ENCODE measurements around the gene PPP2R2C. TPM values are rescaled to one million over a fixed set of nuclear protein-coding genes. Genes with fewer than 3 reads are reported as not detected.

PPP2R2C gene
- total RNA-seq, 1 experiment from 2014 or later, result 8.1 TPM

DNA sequence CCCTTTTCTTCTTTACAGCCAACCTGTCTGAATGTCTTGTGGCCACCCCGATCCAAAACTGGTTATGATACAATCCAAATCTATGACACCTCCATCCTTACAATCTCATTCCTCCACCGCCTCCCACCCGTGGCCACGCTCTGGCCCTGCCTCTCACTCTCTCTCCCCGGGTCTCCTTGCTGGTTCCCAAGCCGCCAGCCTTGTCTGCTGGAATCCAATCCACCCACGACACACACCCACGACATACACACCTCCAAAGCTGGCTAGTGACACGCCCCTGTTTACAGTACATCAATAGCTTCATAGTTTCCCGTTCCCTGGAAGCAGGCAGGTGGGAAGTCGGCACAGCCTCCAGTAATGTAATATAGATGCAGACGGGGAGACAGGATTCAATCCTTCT, 103.8 kb downstream of the PPP2R2C start:
- WGBS (ENCODE audit: extremely low coverage, insufficient read length, low lambda C conversion rate), result no CpG with 5 or more reads among the region's 12 CpGs
- Histone ChIP-seq H2BK5ac (ENCODE audit: insufficient read length, low read length) (no peak overlapping the region), H2BK15ac (ENCODE audit: low read depth, low read length) (no peak overlapping the region), H3K23me2 (ENCODE audit: insufficient read length, low read depth, low read length, poor library complexity, severe bottlenecking) (no peaks in the 10 kb centered on the region), H3K27ac (ENCODE audit: insufficient read length, low read depth, low read length) (no peak overlapping the region), H3K9ac (ENCODE audit: extremely low read depth, insufficient read length, low read length) (no peak overlapping the region), H3T11ph (ENCODE audit: low read length) (no peak overlapping the region), H2AFZ (ENCODE audit: low read length) (no peak overlapping the region), H3K9me3 (ENCODE audit: control insufficient read depth, low read depth, low read length) (no peaks in the 10 kb centered on the region), H3K18ac (ENCODE audit: insufficient read length, low read depth, low read length) (no peak overlapping the region), H3K27me3 (ENCODE audit: insufficient read depth, low read length) (no peaks in the 10 kb centered on the region), H4K91ac (ENCODE audit: insufficient read length, low read depth, low read length) (no peak overlapping the region), H2BK12ac (ENCODE audit: insufficient read length, low read depth, low read length) (no peak overlapping the region), H3K79me2 (ENCODE audit: insufficient read depth, low read length) (no peaks in the 10 kb centered on the region), H2BK120ac (ENCODE audit: low read depth, low read length, poor library complexity, severe bottlenecking) (no peak overlapping the region), H4K5ac (ENCODE audit: insufficient read length, low read depth, low read length) (no peak overlapping the region), H4K20me1 (ENCODE audit: control insufficient read depth, insufficient read depth, insufficient read length) (no peaks in the 10 kb centered on the region), H3K4me2 (ENCODE audit: insufficient read depth, insufficient read length, low read length) (no peak overlapping the region), H3K4ac (ENCODE audit: low read depth, low read length) (no peak overlapping the region), H4K8ac (replicated peaks; ENCODE audit: insufficient read length, low read depth, low read length) (no peak overlapping the region), H3K23ac (ENCODE audit: insufficient read length, low read depth, low read length) (no peak overlapping the region), H3K14ac (ENCODE audit: insufficient read depth, low read length) (no peak overlapping the region; the same call in 1 of the 2 replicates), H3K56ac (ENCODE audit: insufficient read length, low read depth, low read length) (no peak overlapping the region), H2AK5ac (ENCODE audit: insufficient read length, low read length) (no peak overlapping the region), H2BK20ac (ENCODE audit: low read depth, low read length, poor library complexity, severe bottlenecking) (no peak overlapping the region), H3K4me1 (ENCODE audit: insufficient read depth, low read length) (no peaks in the 10 kb centered on the region), H3K79me1 (ENCODE audit: insufficient read depth, low read depth, low read length, poor library complexity, severe bottlenecking) (no peaks in the 10 kb centered on the region)
- TF ChIP-seq, protein P1, sequence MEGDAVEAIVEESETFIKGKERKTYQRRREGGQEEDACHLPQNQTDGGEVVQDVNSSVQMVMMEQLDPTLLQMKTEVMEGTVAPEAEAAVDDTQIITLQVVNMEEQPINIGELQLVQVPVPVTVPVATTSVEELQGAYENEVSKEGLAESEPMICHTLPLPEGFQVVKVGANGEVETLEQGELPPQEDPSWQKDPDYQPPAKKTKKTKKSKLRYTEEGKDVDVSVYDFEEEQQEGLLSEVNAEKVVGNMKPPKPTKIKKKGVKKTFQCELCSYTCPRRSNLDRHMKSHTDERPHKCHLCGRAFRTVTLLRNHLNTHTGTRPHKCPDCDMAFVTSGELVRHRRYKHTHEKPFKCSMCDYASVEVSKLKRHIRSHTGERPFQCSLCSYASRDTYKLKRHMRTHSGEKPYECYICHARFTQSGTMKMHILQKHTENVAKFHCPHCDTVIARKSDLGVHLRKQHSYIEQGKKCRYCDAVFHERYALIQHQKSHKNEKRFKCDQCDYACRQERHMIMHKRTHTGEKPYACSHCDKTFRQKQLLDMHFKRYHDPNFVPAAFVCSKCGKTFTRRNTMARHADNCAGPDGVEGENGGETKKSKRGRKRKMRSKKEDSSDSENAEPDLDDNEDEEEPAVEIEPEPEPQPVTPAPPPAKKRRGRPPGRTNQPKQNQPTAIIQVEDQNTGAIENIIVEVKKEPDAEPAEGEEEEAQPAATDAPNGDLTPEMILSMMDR (conservative IDR thresholded peaks at IDR 0.05), result no peak
- H3K9me3 Mint-ChIP-seq, result no peaks in the 10 kb centered on the region
- DNase-seq, result no peak
- H3K27me3 Mint-ChIP-seq (ENCODE audit: low read depth), result peaks cover 12% of the 10 kb centered on the region
- no peak overlapping the region for H3K4me3 Mint-ChIP-seq
- H3K36me3 Mint-ChIP-seq (ENCODE audit: insufficient read depth in 1 of 3, low read depth in 3 of 3), result no peaks in the 10 kb centered on the region
- H3K4me1 Mint-ChIP-seq, result peaks cover 17 to 32% of the 10 kb centered on the region in 2 experiments
- no peak overlapping the region for H3K27ac Mint-ChIP-seq

All from H9 (cell line).